ENCODE measurements around the gene PRPF39. TPM values are rescaled to one million over a fixed set of nuclear protein-coding genes. Genes with fewer than 3 reads are reported as not detected.

Gene PRPF39
- total RNA-seq, 4 donors from 2014 or later = 37.4 to 99.4 (median 40.6) TPM

DNA sequence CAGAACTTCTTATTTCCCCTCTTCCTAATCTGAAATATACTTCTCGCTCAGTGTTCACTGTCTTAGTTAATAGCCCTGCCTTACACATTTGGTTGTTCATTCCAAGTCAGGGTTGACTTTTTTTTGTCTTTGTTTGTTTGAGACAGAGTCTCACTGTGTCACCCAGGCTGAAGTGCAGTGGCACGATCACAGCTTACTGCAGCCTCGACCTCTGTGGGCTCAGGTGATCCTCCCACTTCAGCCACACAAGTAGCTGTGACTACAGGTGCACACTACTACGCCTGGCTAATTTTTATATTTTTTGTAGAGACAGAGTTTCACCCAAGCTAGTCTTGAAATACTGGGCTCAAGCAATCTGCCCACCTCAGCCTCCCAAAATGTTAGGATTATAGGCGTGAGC, 42.3 kb upstream of the PRPF39 start:
- no peaks in the 10 kb centered on the region for H3K9me3 ChIP-seq
- no peaks in the 10 kb centered on the region for H3K4me1 ChIP-seq
- no peak for DNase-seq (ENCODE audit: low spot score in 2 of 2)
- no peak for TF ChIP-seq EP300 (IDR thresholded peaks at IDR 0.05)
- TF ChIP-seq POLR2AphosphoS5 (IDR thresholded peaks at IDR 0.05) = no peak
- TF ChIP-seq, protein P1, sequence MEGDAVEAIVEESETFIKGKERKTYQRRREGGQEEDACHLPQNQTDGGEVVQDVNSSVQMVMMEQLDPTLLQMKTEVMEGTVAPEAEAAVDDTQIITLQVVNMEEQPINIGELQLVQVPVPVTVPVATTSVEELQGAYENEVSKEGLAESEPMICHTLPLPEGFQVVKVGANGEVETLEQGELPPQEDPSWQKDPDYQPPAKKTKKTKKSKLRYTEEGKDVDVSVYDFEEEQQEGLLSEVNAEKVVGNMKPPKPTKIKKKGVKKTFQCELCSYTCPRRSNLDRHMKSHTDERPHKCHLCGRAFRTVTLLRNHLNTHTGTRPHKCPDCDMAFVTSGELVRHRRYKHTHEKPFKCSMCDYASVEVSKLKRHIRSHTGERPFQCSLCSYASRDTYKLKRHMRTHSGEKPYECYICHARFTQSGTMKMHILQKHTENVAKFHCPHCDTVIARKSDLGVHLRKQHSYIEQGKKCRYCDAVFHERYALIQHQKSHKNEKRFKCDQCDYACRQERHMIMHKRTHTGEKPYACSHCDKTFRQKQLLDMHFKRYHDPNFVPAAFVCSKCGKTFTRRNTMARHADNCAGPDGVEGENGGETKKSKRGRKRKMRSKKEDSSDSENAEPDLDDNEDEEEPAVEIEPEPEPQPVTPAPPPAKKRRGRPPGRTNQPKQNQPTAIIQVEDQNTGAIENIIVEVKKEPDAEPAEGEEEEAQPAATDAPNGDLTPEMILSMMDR (IDR thresholded peaks at IDR 0.05) = no peak
- no peak for TF ChIP-seq POLR2A (IDR thresholded peaks at IDR 0.05)
- no peaks in the 10 kb centered on the region for H3K27me3 ChIP-seq
- WGBS = 95% methylated on average over 5 of the region's 5 CpGs
- H3K36me3 ChIP-seq = peaks cover 35% of the 10 kb centered on the region
- H3K27ac ChIP-seq = no peak overlapping the region
- H3K4me3 ChIP-seq = no peak overlapping the region

DNA sequence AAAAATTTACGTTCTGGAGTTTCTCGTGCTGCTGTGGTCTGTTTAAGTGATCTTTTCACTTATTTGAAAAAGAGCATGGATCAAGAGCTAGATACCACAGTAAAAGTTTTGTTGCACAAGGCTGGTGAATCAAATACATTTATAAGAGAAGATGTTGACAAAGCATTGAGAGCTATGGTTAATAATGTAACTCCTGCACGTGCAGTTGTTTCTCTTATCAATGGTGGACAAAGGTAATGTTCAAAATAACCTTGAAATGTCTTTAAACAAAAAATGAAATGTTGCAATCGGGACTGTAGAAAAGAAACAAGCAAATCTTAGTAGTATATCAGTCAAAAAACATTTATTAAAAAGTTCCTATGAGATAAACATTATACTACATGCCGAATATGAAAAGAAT, 39.3 kb upstream of the PRPF39 start:
- H3K27ac ChIP-seq = no peak overlapping the region
- TF ChIP-seq, protein P1 (IDR thresholded peaks at IDR 0.05) = no peak
- TF ChIP-seq POLR2AphosphoS5 (IDR thresholded peaks at IDR 0.05) (no peak), POLR2A (IDR thresholded peaks at IDR 0.05) (no peak), EP300 (IDR thresholded peaks at IDR 0.05) (no peak)
- H3K9me3 ChIP-seq = no peaks in the 10 kb centered on the region
- no peak for DNase-seq (ENCODE audit: low spot score in 2 of 2)
- peaks cover 29% of the 10 kb centered on the region for H3K36me3 ChIP-seq
- WGBS = 96% methylated on average over 5 of the region's 5 CpGs
- H3K27me3 ChIP-seq = no peaks in the 10 kb centered on the region
- H3K4me3 ChIP-seq = no peak overlapping the region
- H3K4me1 ChIP-seq = no peaks in the 10 kb centered on the region

DNA sequence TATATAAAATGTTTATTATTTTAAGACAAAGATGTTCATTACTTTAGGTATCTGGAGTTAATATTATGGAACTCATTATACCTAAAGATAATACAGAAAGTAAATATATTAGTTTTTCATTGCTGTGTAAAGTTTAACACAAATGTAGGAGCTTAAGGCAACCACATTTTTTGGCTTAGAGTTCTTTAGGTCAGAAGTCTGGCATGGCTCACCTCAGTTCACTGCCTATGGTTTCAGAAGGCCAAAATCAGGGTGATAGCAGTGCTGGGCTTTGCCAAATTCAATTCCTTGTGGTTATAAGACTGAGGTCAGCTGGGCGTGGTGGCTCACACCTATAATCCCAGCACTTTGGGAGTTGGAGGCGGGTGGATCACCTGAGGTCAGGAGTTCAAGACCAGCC, 35.5 kb upstream of the PRPF39 start:
- Histone ChIP-seq H3K27ac (no peak overlapping the region), H3K27me3 (no peaks in the 10 kb centered on the region), H3K9me3 (no peaks in the 10 kb centered on the region), H3K4me1 (no peaks in the 10 kb centered on the region), H3K36me3 (peaks cover 57% of the 10 kb centered on the region), H3K4me3 (no peak overlapping the region)
- TF ChIP-seq POLR2A (IDR thresholded peaks at IDR 0.05) (no peak), EP300 (IDR thresholded peaks at IDR 0.05) (no peak), POLR2AphosphoS5 (IDR thresholded peaks at IDR 0.05) (no peak)
- TF ChIP-seq, protein P1 (IDR thresholded peaks at IDR 0.05) = no peak
- WGBS = 96% methylated on average over 2 of the region's 2 CpGs
- DNase-seq (ENCODE audit: low spot score in 2 of 2) = no peak

DNA sequence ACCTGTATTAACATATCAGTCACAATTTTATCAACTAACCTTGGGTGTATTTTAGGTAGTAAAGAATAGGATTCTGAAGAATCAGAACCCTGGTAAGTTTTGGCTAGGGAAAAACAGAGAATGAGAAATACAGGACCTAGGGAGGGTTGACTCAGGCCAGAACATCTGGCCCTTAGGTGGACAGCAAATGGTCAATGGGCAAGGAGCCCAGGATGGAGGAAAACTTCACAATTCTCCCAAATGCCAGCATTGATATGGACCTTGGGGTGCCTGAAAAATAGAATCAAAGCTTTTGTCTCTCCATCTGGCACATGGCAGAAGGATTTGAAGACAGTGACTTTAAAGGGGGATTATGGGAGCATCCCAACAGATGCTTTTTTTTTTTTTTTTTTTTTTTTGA, 32.7 kb upstream of the PRPF39 start:
- Histone ChIP-seq H3K4me1 (no peaks in the 10 kb centered on the region), H3K27me3 (no peaks in the 10 kb centered on the region), H3K27ac (no peak overlapping the region), H3K36me3 (peaks cover 75% of the 10 kb centered on the region), H3K9me3 (no peaks in the 10 kb centered on the region), H3K4me3 (no peak overlapping the region)
- no peak for DNase-seq (ENCODE audit: low spot score in 2 of 2)
- TF ChIP-seq EP300 (IDR thresholded peaks at IDR 0.05) = no peak
- no peak for TF ChIP-seq POLR2A (IDR thresholded peaks at IDR 0.05)
- TF ChIP-seq, protein P1 (IDR thresholded peaks at IDR 0.05) = no peak
- no peak for TF ChIP-seq POLR2AphosphoS5 (IDR thresholded peaks at IDR 0.05)

DNA sequence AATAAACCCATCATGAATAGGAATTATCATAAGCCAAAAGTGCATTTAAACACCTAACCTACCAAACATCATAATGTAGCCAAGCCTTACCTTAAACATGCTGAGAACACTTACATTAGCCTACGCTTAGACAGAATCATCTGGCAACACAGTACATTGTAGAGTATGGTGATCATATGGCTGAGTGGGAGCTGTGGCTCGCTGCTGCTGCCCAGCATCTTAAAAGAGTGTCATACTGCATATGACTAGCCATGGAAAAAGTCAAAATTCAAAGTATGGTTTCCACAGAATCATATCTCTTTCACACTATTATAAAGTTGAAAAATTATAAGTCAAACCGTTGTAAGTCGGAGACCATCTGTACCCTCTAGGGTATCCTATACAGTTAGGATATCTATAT, 32.0 kb upstream of the PRPF39 start:
- no peaks in the 10 kb centered on the region for H3K4me1 ChIP-seq
- no peaks in the 10 kb centered on the region for H3K9me3 ChIP-seq
- TF ChIP-seq POLR2AphosphoS5 (IDR thresholded peaks at IDR 0.05) (no peak), POLR2A (IDR thresholded peaks at IDR 0.05) (no peak)
- TF ChIP-seq, protein P1 (IDR thresholded peaks at IDR 0.05) = no peak
- no peak for DNase-seq (ENCODE audit: low spot score in 2 of 2)
- peaks cover 73% of the 10 kb centered on the region for H3K36me3 ChIP-seq
- no peak overlapping the region for H3K27ac ChIP-seq
- no peak overlapping the region for H3K4me3 ChIP-seq
- WGBS = 95% methylated on average over 4 of the region's 4 CpGs
- no peaks in the 10 kb centered on the region for H3K27me3 ChIP-seq

All from suprapubic skin (tissue), 4 donors.